MM.1S (cell line): ENCODE results near the gene SNAI3.

ENCODE experiments used
- DNase-seq: peaks from one replicate; pipeline ENCODE4 v3.0.0-alpha.2; 2015
- H2AFZ ChIP-seq: fragments of 300-600 bp; sonication (generic); 2 replicates; pipeline ENCODE4 v1.6.0; 2016; ENCODE audit warnings: antibody characterized with exemption, low read length
- H3F3A ChIP-seq: fragments of 300-600 bp; sonication (generic); 2 replicates; pipeline ENCODE4 v1.6.1; 2016; ENCODE audit warnings: mild to moderate bottlenecking, antibody characterized with exemption, low read length, moderate library complexity, mixed read lengths; ENCODE audit not compliant: insufficient read depth
- H3K27ac ChIP-seq: fragments of 300-600 bp; sonication (generic); 2 replicates; pipeline ENCODE4 v1.5.1; 2016; ENCODE audit warnings: mild to moderate bottlenecking, low read length
- H3K27me3 ChIP-seq: fragments of 300-600 bp; sonication (generic); replicated peaks from 2 replicates; pipeline ENCODE4 v1.6.0; 2016; ENCODE audit warnings: low read length; ENCODE audit not compliant: insufficient read depth
- H3K36me3 ChIP-seq: fragments of 300-600 bp; sonication (generic); replicated peaks from 2 replicates; pipeline ENCODE4 v1.6.1; 2016; ENCODE audit warnings: mild to moderate bottlenecking, low read length, mixed read lengths; ENCODE audit not compliant: insufficient read depth
- H3K4me1 ChIP-seq: fragments of 300-600 bp; sonication (generic); 2 replicates; pipeline ENCODE4 v1.6.1; 2016; ENCODE audit warnings: low read length, mixed read lengths
- H3K4me2 ChIP-seq: fragments of 300-600 bp; sonication (generic); 2 replicates; pipeline ENCODE4 v1.6.0; 2016; ENCODE audit warnings: low read depth, low read length
- H3K4me3 ChIP-seq: fragments of 300-600 bp; sonication (generic); 2 replicates; pipeline ENCODE4 v1.5.1; 2016; ENCODE audit warnings: low read length, mixed read lengths
- H3K79me2 ChIP-seq: fragments of 300-600 bp; sonication (generic); 2 replicates; pipeline ENCODE4 v1.6.1; 2016; ENCODE audit warnings: mixed run types, low read length, mixed read lengths
- H3K9ac ChIP-seq: fragments of 300-600 bp; sonication (generic); 2 replicates; pipeline ENCODE4 v1.6.1; 2016; ENCODE audit warnings: low read length, mixed read lengths
- H3K9me2 ChIP-seq: fragments of 300-600 bp; sonication (generic); replicated peaks from 2 replicates; pipeline ENCODE4 v1.6.1; 2016; ENCODE audit warnings: mild to moderate bottlenecking, low read length, mixed read lengths; ENCODE audit not compliant: insufficient read depth
- H3K9me3 ChIP-seq: fragments of 300-600 bp; sonication (generic); replicated peaks from 2 replicates; pipeline ENCODE4 v1.6.1; 2016; ENCODE audit warnings: mild to moderate bottlenecking, low read length, mixed read lengths; ENCODE audit not compliant: insufficient read depth
- H4K20me1 ChIP-seq: fragments of 300-600 bp; sonication (generic); 2 replicates; pipeline ENCODE4 v1.6.1; 2016; ENCODE audit warnings: mild to moderate bottlenecking, low read length, moderate library complexity, mixed read lengths; ENCODE audit not compliant: insufficient read depth
- EZH2 ChIP-seq: fragments of 300-600 bp; sonication (generic); optimal IDR thresholded peaks from 2 replicates; pipeline ENCODE3; 2017; ENCODE audit warnings: low read depth, mild to moderate bottlenecking, antibody characterized with exemption, low read length, mixed read lengths
- EZH2phosphoT487 ChIP-seq: fragments of 300-600 bp; sonication (generic); IDR thresholded peaks from 2 replicates; pipeline ENCODE4 v1.6.1; 2018; ENCODE audit warnings: antibody characterized with exemption, low read length
- TF ChIP-seq, protein P1 (sequence below): fragments of 300-600 bp; sonication (generic); IDR thresholded peaks from 2 replicates; pipeline ENCODE4 v1.5.1; 2016; ENCODE audit warnings: antibody characterized with exemption, low read length, mixed read lengths

The SNAI3 gene

GRCh38 chr16:88706965-88707826 lies 20.9 kb upstream of the SNAI3 start:
- H3K27me3 ChIP-seq, result no peaks in the 10 kb centered on the region
- H3K27ac ChIP-seq, result peak overlapping the region; percentile 49; the same call in 1 of the 2 replicates
- no peaks in the 10 kb centered on the region for H3K36me3 ChIP-seq
- no peaks in the 10 kb centered on the region for H3K9me3 ChIP-seq
- no peaks in the 10 kb centered on the region for H3K9me2 ChIP-seq
- peak overlapping the region; percentile 80 for H3K4me3 ChIP-seq
- no peaks in the 10 kb centered on the region for H3K4me1 ChIP-seq
- no peaks in the 10 kb centered on the region for H4K20me1 ChIP-seq
- peaks cover 7% of the 10 kb centered on the region; the same call in 1 of the 2 replicates for H3F3A ChIP-seq
- peak overlapping the region; percentile 72; the same call in 1 of the 2 replicates for H3K9ac ChIP-seq
- H2AFZ ChIP-seq, result peak overlapping the region; percentile 58; the same call in 1 of the 2 replicates
- H3K79me2 ChIP-seq, result peaks cover 27% of the 10 kb centered on the region
- DNase-seq, result peak; percentile 19
- peak overlapping the region; percentile 70; the same call in 1 of the 2 replicates for H3K4me2 ChIP-seq
- no peak for TF ChIP-seq EZH2phosphoT487
- TF ChIP-seq, protein P1, sequence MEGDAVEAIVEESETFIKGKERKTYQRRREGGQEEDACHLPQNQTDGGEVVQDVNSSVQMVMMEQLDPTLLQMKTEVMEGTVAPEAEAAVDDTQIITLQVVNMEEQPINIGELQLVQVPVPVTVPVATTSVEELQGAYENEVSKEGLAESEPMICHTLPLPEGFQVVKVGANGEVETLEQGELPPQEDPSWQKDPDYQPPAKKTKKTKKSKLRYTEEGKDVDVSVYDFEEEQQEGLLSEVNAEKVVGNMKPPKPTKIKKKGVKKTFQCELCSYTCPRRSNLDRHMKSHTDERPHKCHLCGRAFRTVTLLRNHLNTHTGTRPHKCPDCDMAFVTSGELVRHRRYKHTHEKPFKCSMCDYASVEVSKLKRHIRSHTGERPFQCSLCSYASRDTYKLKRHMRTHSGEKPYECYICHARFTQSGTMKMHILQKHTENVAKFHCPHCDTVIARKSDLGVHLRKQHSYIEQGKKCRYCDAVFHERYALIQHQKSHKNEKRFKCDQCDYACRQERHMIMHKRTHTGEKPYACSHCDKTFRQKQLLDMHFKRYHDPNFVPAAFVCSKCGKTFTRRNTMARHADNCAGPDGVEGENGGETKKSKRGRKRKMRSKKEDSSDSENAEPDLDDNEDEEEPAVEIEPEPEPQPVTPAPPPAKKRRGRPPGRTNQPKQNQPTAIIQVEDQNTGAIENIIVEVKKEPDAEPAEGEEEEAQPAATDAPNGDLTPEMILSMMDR, result no peak
- TF ChIP-seq EZH2, result no peak

- Histone ChIP-seq H3K9me2 (no peaks in the 10 kb centered on the region), H3K9me3 (no peaks in the 10 kb centered on the region), H3K27ac (peak within 1 kb of the TSS; percentile 49; the same call in 1 of the 2 replicates), H3K4me1 (peaks cover 3% of the 10 kb centered on the region), H3K9ac (peak within 1 kb of the TSS; percentile 72), H3F3A (peaks cover 7% of the 10 kb centered on the region; the same call in 1 of the 2 replicates), H3K27me3 (no peaks in the 10 kb centered on the region), H3K4me3 (peak within 1 kb of the TSS; percentile 80), H3K4me2 (peak within 1 kb of the TSS; percentile 72), H3K36me3 (no peaks in the 10 kb centered on the region), H3K79me2 (peaks cover 35% of the 10 kb centered on the region), H2AFZ (peak within 1 kb of the TSS; percentile 58; the same call in 1 of the 2 replicates), H4K20me1 (no peaks in the 10 kb centered on the region)
- peak; percentile 84 for DNase-seq
- TF ChIP-seq, protein P1, result no peak
- TF ChIP-seq EZH2, result no peak
- TF ChIP-seq EZH2phosphoT487, result no peak
Measured at GRCh38 chr16:88706229-88706964, 20.1 kb upstream of the SNAI3 start, which contains the start of the genes CTU2 and RNF166. TSS of gene CTU2 (plus strand) at chr16:88706503. CDS start at chr16:88706531, 28 bp downstream. TSS of gene RNF166 (minus strand) at chr16:88706408. CDS start at chr16:88706325, 83 bp downstream.

DNA sequence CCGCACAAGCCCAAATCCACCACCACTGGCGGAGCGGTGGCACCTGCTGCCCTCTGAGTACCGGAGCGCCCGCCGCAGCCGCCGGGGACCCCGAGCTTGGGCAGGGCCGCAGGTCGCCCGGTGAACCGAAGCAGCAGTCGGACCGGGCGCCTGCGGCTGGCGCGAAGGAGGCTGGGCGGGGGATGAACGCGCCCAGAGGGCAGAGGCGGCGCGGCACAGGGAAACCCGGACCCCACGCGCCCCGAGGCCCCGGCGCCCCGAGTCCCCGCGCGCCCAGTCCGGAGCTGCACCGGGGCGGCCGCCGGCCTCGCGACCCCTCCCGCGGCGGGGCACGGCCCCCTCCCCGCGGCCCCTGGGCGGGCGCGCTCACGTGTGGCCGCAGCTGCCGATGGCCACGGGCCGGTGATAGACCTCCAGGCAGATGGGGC lies 19.5 kb upstream of the SNAI3 start:
- Histone ChIP-seq H3K9me2 (no peaks in the 10 kb centered on the region), H3K27ac (peak overlapping the region; percentile 44; the same call in 1 of the 2 replicates), H4K20me1 (no peaks in the 10 kb centered on the region)

More for the DNA sequence above, 19.5 kb upstream of the SNAI3 start:
- Histone ChIP-seq H3K36me3 (no peaks in the 10 kb centered on the region), H3K9ac (peak overlapping the region; percentile 66), H2AFZ (no peak overlapping the region), H3F3A (peaks cover 7% of the 10 kb centered on the region; the same call in 1 of the 2 replicates), H3K27me3 (no peaks in the 10 kb centered on the region), H3K9me3 (no peaks in the 10 kb centered on the region), H3K4me1 (peaks cover 7% of the 10 kb centered on the region), H3K79me2 (peaks cover 37% of the 10 kb centered on the region), H3K4me3 (peak overlapping the region; percentile 64), H3K4me2 (peak overlapping the region; percentile 72)
- no peak for TF ChIP-seq EZH2
- TF ChIP-seq, protein P1, result no peak
- TF ChIP-seq EZH2phosphoT487, result no peak
- DNase-seq, result no peak
